Activated T-cell treated with anti-CD3 and anti-CD28 coated beads for 4 hours (primary cell): ENCODE measurements around the gene DZIP1.
"Not testable (repeated sequence)": the region's sequence is repeated elsewhere in the genome, so short reads cannot be mapped to it uniquely, and the experiment has no call there.

Experiments
- DNase-seq: peaks from one replicate; pipeline ENCODE4 v3.0.0-alpha.2; 2020

DZIP1 gene

GRCh38 chr13:95593462-95593861 is 51.0 kb downstream of the DZIP1 start:
- no peak for DNase-seq

- no peak for DNase-seq
Observed at GRCh38 chr13:95588721-95589120, 55.8 kb downstream of the DZIP1 start.

- DNase-seq = no peak
Observed at GRCh38 chr13:95588134-95588533, 56.4 kb downstream of the DZIP1 start.

GRCh38 chr13:95585867-95586266 is 58.6 kb downstream of the DZIP1 start:
- no peak for DNase-seq

- no peak for DNase-seq
Observed at GRCh38 chr13:95579303-95579702, 65.2 kb downstream of the DZIP1 start.

- DNase-seq = no peak
Observed at GRCh38 chr13:95573221-95573620, 71.3 kb downstream of the DZIP1 start.

- no peak for DNase-seq
Observed at GRCh38 chr13:95571941-95572340, 72.6 kb downstream of the DZIP1 start.

GRCh38 chr13:95570016-95570415 is 74.5 kb downstream of the DZIP1 start:
- DNase-seq = no peak

GRCh38 chr13:95568131-95568530 is 76.4 kb downstream of the DZIP1 start:
- DNase-seq = no peak

GRCh38 chr13:95565758-95566157 is 78.7 kb downstream of the DZIP1 start:
- DNase-seq = not testable (repeated sequence)

GRCh38 chr13:95564733-95565291 is 79.7 kb downstream of the DZIP1 start:
- DNase-seq = no peak

GRCh38 chr13:95564091-95564490 is 80.4 kb downstream of the DZIP1 start:
- no peak for DNase-seq

- DNase-seq = no peak
Observed at GRCh38 chr13:95560387-95560786, 84.1 kb downstream of the DZIP1 start.

- no peak for DNase-seq
Observed at GRCh38 chr13:95559100-95559499, 85.4 kb downstream of the DZIP1 start.

- DNase-seq = no peak
Observed at GRCh38 chr13:95557013-95557412, 87.5 kb downstream of the DZIP1 start.

- no peak for DNase-seq
Observed at GRCh38 chr13:95553581-95554385, 90.7 kb downstream of the DZIP1 start.

- DNase-seq = no peak
Observed at GRCh38 chr13:95552539-95553441, 91.7 kb downstream of the DZIP1 start, which contains the start of gene CLDN10. Gene CLDN10, plus strand, starts transcription at chr13:95552720. Its CDS starts 34 bp downstream, at chr13:95552754.

GRCh38 chr13:95552208-95552538 is 92.3 kb downstream of the DZIP1 start:
- no peak for DNase-seq

GRCh38 chr13:95547531-95548167 is 96.9 kb downstream of the DZIP1 start:
- DNase-seq = no peak

GRCh38 chr13:95546919-95547318 is 97.6 kb downstream of the DZIP1 start:
- no peak for DNase-seq

GRCh38 chr13:95544293-95544692 is 100.2 kb downstream of the DZIP1 start:
- DNase-seq = no peak

GRCh38 chr13:95541911-95542474 is 102.5 kb downstream of the DZIP1 start:
- DNase-seq = no peak

- no peak for DNase-seq
Observed at GRCh38 chr13:95541308-95541707, 103.2 kb downstream of the DZIP1 start.
